CD4-positive, CD25-positive, alpha-beta regulatory T cell (primary cell): ENCODE results near the gene MPIG6B. TPM values are rescaled to one million over a fixed set of nuclear protein-coding genes. Genes with fewer than 3 reads are reported as not detected.
A peak's percentile ranks its signal among the peaks of the same experiment; 100 is the strongest.

ENCODE experiments used
- ATAC-seq, 2 donors: fragments of 150-1000 bp; cut with Tn5 transposase; one replicate each; pipeline ENCODE4 v1.10.0; 2021; ENCODE audit warnings: low read depth in 2 of 2, moderate number of reproducible peaks in 2 of 2, moderate library complexity in 1 of 2
- DNase-seq, 3 donors: peaks; one replicate each; pipeline versions ENCODE4 v3.0.0 to v3.0.0-alpha.2; 2012 to 2022; ENCODE audit warnings: mixed read lengths in 1 of 3
- H3K27ac ChIP-seq: one replicate; pipeline ENCODE4 v1.7.0; 2013; ENCODE audit warnings: mild to moderate bottlenecking, low read length; ENCODE audit not compliant: insufficient read depth, poor library complexity, severe bottlenecking
- H3K27me3 ChIP-seq: one replicate; pipeline ENCODE4 v1.7.0; 2013; ENCODE audit warnings: low read length; ENCODE audit not compliant: control insufficient read depth, insufficient read depth
- H3K36me3 ChIP-seq: one replicate; pipeline ENCODE4 v1.7.0; 2013; ENCODE audit warnings: mild to moderate bottlenecking, low read length, moderate library complexity; ENCODE audit not compliant: control insufficient read depth, insufficient read depth
- H3K4me1 ChIP-seq: 2 replicates; pipeline ENCODE4 v1.7.0; 2013; ENCODE audit warnings: mild to moderate bottlenecking, low read length; ENCODE audit not compliant: insufficient read depth, control insufficient read depth, poor library complexity, severe bottlenecking
- H3K4me3 ChIP-seq: one replicate; pipeline ENCODE4 v1.7.0; 2013; ENCODE audit warnings: low read depth, mild to moderate bottlenecking, low read length, moderate library complexity
- H3K9me3 ChIP-seq, 2 experiments: 1 replicate in 1 of 2; 2 replicates in 1 of 2; pipeline ENCODE4 v1.7.0; 2013; ENCODE audit warnings: low read length in 2 of 2, mild to moderate bottlenecking in 1 of 2, moderate library complexity in 1 of 2; ENCODE audit not compliant: control insufficient read depth in 2 of 2
- H3K27ac Mint-ChIP-seq, 3 donors: one replicate each; pipeline ENCODE4 v1.8.0; 2020 to 2022; ENCODE audit warnings: mild to moderate bottlenecking in 3 of 3, mixed read lengths in 3 of 3, moderate library complexity in 2 of 3
- H3K27me3 Mint-ChIP-seq: one replicate; pipeline ENCODE4 v1.8.0; 2022; ENCODE audit warnings: mild to moderate bottlenecking, mixed read lengths
- H3K36me3 Mint-ChIP-seq: one replicate; pipeline ENCODE4 v1.8.0; 2020; ENCODE audit warnings: mixed read lengths
- H3K4me1 Mint-ChIP-seq, 4 donors: one replicate each; pipeline ENCODE4 v1.8.0; 2020 to 2022; ENCODE audit warnings: mixed read lengths in 4 of 4, mild to moderate bottlenecking in 1 of 4
- H3K4me3 Mint-ChIP-seq, 4 donors: one replicate each; pipeline ENCODE4 v1.8.0; 2020 to 2022; ENCODE audit warnings: mild to moderate bottlenecking in 4 of 4, mixed read lengths in 4 of 4, moderate library complexity in 3 of 4
- H3K9me3 Mint-ChIP-seq, 7 donors: one replicate each; pipeline ENCODE4 v1.8.0; 2020 to 2022; ENCODE audit warnings: mixed read lengths in 7 of 7, mild to moderate bottlenecking in 3 of 7, moderate library complexity in 2 of 7
- polyA plus RNA-seq, 4 donors: library from polyadenylated mRNA; unstranded; fragments of 300-500 nt; fragmentation: Illumina TruSeq; gene quantifications; one replicate each; pipeline ENCODE4 v1.2.3, GENCODE V29; 2021
- total RNA-seq: library from RNA; stranded (reverse); gene quantifications from one replicate; pipeline ENCODE4 v1.2.3, GENCODE V29; 2022

The MPIG6B gene, protein sequence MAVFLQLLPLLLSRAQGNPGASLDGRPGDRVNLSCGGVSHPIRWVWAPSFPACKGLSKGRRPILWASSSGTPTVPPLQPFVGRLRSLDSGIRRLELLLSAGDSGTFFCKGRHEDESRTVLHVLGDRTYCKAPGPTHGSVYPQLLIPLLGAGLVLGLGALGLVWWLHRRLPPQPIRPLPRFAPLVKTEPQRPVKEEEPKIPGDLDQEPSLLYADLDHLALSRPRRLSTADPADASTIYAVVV
- total RNA-seq: 10.8 TPM
- under 1 TPM in 1 of 4 donors, not detected in 3; 0.43 TPM for polyA plus RNA-seq

DNA sequence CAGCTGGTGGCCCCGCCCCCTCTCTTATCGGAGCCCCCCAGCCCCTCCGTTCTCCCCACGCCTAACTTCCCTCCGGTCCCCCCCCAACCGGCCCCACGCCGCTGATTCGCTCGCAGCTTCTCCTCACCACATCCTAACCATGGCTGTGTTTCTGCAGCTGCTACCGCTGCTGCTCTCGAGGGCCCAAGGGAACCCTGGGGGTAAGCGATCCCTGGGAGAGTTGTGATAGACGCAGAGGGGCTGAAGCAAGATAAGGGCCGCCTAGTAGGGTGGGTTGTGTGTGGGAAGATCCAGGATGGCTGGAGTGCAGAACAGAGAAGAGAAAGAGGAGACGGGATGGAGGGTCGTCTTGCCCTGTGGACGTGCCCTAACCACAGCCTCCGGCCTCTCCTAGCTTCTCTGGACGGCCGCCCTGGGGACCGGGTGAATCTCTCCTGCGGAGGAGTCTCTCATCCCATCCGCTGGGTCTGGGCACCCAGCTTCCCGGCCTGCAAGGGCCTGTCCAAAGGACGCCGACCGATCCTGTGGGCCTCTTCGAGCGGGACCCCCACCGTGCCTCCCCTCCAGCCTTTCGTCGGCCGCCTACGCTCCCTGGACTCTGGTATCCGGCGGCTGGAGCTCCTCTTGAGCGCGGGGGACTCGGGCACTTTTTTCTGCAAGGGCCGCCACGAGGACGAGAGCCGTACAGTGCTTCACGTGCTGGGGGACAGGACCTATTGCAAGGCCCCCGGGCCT, at the start of gene MPIG6B:
TSS of gene MPIG6B (plus strand) at position 129 of the 735 bp plus-strand sequence. CDS start at position 140, 11 bp downstream.
- Histone ChIP-seq H3K4me3 (no peak within 1 kb of the TSS), H3K27me3 (no peaks in the 10 kb centered on the region), H3K9me3 (no peaks in the 10 kb centered on the region), H3K27ac (no peak within 1 kb of the TSS), H3K36me3 (no peaks in the 10 kb centered on the region), H3K4me1 (peaks cover 4% of the 10 kb centered on the region)
- H3K4me3 Mint-ChIP-seq: no peak within 1 kb of the TSS
- H3K4me1 Mint-ChIP-seq: peaks cover 0 to 15% (median 3%) of the 10 kb centered on the region in 4 donors
- no peak for ATAC-seq
- H3K27me3 Mint-ChIP-seq: no peaks in the 10 kb centered on the region
- H3K27ac Mint-ChIP-seq: peak within 1 kb of the TSS in 1 of 3 donors; percentile 36
- peaks cover 0 to 1% (median 0%) of the 10 kb centered on the region in 7 donors for H3K9me3 Mint-ChIP-seq
- H3K36me3 Mint-ChIP-seq: peaks cover 4% of the 10 kb centered on the region
- no peak for DNase-seq

DNA sequence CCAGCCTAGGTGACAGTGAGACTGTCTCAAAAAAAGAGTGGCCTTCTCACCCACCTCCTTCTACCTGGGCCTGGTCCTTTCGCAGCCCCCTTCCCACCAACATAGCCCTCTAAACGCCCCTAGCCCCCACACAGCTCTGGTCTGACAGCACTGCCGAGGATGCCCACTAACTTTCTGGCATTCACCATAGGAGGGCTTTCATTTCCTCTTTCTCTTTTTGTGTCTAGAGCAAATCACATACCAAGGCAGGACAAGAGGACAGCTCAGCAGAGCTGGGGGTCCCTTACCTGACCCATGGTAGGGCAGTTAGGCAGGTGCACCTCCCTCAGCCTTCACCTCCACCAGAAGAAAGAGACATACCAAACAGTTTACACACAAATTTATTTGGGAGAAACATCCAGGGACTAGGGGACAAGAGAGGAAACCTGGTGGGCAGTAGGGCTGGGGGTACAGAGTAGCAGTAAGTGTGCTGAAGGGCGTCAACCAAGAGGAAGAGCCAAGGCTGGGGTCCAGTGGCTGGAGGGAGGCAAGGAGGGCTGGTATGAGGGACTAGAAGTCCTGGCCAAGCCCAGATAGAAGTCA, 46.8 kb upstream of the MPIG6B start:
- no peak overlapping the region for H3K4me3 ChIP-seq
- peaks cover 12% of the 10 kb centered on the region for H3K4me1 ChIP-seq
- ATAC-seq: no peak
- Mint-ChIP-seq H3K4me1 (peaks cover 0 to 28% (median 14%) of the 10 kb centered on the region in 4 donors), H3K9me3 (no peaks in the 10 kb centered on the region), H3K27ac (peak overlapping the region in 2 of 3 donors; percentile 38 to 93), H3K36me3 (peaks cover 12% of the 10 kb centered on the region), H3K27me3 (no peaks in the 10 kb centered on the region), H3K4me3 (peak overlapping the region in 1 of 4 donors; percentile 64)
- no peaks in the 10 kb centered on the region for H3K9me3 ChIP-seq
- H3K27me3 ChIP-seq: no peaks in the 10 kb centered on the region
- H3K36me3 ChIP-seq: peaks cover 20% of the 10 kb centered on the region
- no peak for DNase-seq
- H3K27ac ChIP-seq: no peak overlapping the region

DNA sequence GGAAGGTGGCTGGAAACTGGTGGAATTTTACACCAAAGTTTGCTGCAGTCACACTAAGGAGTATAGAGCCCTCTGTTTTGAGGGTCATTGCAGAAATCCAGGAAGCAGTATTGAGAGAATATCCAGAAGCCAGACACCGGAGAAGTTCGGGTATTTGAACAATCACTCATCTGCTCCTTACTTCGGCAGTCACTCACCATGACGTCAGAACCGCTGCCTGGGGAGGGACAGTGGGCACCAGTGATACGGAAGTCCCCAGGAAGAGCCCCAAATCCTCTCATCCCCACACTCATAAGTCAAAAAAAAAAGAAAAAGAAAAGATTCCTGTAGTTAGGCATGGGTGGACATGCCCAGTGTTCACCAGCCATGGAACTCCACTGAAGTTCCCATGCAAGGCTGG, 46.3 kb upstream of the MPIG6B start:
- DNase-seq: no peak
- ATAC-seq: no peak
- Histone ChIP-seq H3K27me3 (no peaks in the 10 kb centered on the region), H3K36me3 (peaks cover 16% of the 10 kb centered on the region), H3K9me3 (no peaks in the 10 kb centered on the region), H3K27ac (no peak overlapping the region), H3K4me3 (no peak overlapping the region), H3K4me1 (peaks cover 16% of the 10 kb centered on the region)
- peak overlapping the region in 2 of 3 donors; percentile 55 to 93 for H3K27ac Mint-ChIP-seq
- no peaks in the 10 kb centered on the region for H3K27me3 Mint-ChIP-seq
- H3K36me3 Mint-ChIP-seq: peaks cover 12% of the 10 kb centered on the region
- no peaks in the 10 kb centered on the region for H3K9me3 Mint-ChIP-seq
- peaks cover 0 to 33% (median 16%) of the 10 kb centered on the region in 4 donors for H3K4me1 Mint-ChIP-seq
- peak overlapping the region in 1 of 4 donors; percentile 64 for H3K4me3 Mint-ChIP-seq

DNA sequence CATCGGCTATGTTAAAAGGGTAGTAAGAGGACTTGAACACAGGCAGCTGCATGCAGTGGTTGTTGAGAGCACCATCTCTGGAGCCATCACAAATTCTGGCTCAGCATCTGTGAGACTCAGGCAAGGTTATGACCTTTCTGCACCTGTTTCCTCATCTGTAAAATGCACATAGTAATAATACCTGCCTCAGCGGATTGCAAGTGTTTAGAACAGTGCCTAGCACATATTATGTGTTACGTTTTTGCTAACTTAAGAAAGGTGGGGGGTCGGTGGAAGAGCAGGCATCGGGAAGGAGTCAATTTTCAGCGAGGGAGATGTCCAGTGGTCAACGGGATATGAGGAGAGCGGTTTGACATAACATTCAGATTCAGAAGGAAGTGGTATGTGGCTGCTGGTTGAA, 45.2 kb upstream of the MPIG6B start:
- Mint-ChIP-seq H3K9me3 (no peaks in the 10 kb centered on the region), H3K27me3 (no peaks in the 10 kb centered on the region), H3K4me3 (peak overlapping the region in 2 of 4 donors; percentile 44 to 72), H3K27ac (peak overlapping the region in 1 of 3 donors; percentile 4), H3K4me1 (peaks cover 0 to 35% (median 18%) of the 10 kb centered on the region in 4 donors), H3K36me3 (peaks cover 4% of the 10 kb centered on the region)
- Histone ChIP-seq H3K9me3 (no peaks in the 10 kb centered on the region), H3K36me3 (peaks cover 10% of the 10 kb centered on the region), H3K4me3 (no peak overlapping the region), H3K4me1 (peaks cover 16% of the 10 kb centered on the region), H3K27ac (no peak overlapping the region), H3K27me3 (no peaks in the 10 kb centered on the region)
- ATAC-seq: no peak
- DNase-seq: no peak

DNA sequence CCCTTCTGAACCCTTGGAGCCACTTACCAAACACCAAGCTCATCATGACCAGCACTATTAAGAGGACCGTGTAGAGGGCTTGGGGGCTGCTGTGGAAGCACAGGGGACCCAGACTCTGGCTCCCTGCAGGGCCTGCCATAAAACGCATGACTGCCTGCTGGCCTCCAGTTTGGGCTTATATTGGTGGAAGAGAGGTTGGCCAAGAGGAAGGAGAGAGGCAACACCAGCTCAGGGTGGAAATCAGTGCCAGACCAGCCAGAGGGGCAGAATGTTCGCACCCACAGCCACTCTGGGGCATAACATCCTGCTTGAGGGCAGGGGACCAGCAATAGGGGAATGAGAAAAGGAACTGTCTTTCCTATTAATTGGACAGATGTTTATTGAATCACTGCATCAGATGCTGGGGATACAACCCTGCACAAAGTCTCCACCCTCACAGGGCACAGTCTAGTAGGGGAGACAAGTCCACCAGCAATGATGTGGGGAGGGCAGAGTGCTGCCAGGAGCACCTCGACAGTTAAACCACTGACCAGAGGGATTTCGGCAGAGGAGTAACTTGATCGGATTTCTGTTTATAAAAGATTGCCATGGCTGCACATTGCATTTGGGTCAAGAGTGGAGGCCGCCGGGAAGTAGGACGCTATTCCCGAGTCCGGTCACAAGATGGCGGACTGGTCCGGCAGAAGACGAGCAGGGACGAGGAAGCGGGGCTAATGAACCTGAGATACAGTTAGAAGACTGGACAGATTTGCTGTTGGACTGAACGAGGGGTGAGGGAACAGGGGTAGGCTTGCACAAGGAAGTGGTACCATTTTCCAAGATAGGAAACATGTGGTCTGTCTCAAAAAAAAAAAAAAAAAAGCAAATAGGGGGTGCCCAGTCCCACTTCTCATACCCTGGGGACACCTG, 42.7 kb upstream of the MPIG6B start, which contains the start of gene LY6G5C:
TSS of gene LY6G5C (minus strand) at position 842 of the 909 bp plus-strand sequence. CDS start at position 148, 694 bp downstream.
- Histone ChIP-seq H3K36me3 (peaks cover 8% of the 10 kb centered on the region), H3K27me3 (no peaks in the 10 kb centered on the region), H3K27ac (peak within 1 kb of the TSS; percentile 53), H3K4me3 (peak within 1 kb of the TSS; percentile 86), H3K9me3 (no peaks in the 10 kb centered on the region), H3K4me1 (peaks cover 16% of the 10 kb centered on the region)
- H3K36me3 Mint-ChIP-seq: peaks cover 4% of the 10 kb centered on the region
- peak within 1 kb of the TSS; percentile 86 to 94 (median 94) for H3K27ac Mint-ChIP-seq
- peak within 1 kb of the TSS; percentile 87 to 93 (median 90) for H3K4me3 Mint-ChIP-seq
- H3K9me3 Mint-ChIP-seq: no peaks in the 10 kb centered on the region
- no peaks in the 10 kb centered on the region for H3K27me3 Mint-ChIP-seq
- peaks cover 0 to 35% (median 18%) of the 10 kb centered on the region in 4 donors for H3K4me1 Mint-ChIP-seq
- DNase-seq (peak; percentile 47 to 79 (median 61)), ATAC-seq (peak; percentile 76 to 78)

DNA sequence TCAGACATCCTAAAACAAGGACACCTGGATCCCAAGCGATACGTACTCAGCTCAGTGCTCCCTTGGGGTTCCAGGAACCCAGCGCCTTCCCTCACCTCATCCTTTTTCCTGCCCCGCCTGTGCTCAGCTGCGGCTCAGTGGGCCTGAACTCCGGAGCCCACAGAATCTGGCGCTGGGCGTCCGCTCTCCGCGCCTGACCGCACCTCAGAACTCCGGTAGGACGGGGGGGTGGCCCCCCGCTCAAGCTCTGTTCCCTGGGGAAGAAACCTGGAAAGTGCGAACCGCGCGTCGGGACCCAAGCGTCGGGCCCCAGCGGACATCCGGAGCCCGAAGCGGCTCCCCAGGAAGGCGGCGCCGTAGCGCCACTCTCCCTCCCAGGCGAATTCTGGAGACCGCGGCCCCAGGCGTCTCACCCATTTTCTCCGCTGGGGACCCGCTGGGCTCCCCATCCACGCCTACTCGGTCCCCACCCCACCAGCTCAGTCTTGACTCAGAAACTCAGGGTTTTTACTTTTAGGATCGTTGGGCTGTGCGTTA, 42.0 kb upstream of the MPIG6B start:
- Mint-ChIP-seq H3K36me3 (peaks cover 6% of the 10 kb centered on the region), H3K4me3 (peak overlapping the region; percentile 87 to 93 (median 90)), H3K4me1 (peaks cover 0 to 35% (median 18%) of the 10 kb centered on the region in 4 donors), H3K27ac (peak overlapping the region in 2 of 3 donors; percentile 86 to 94), H3K27me3 (no peaks in the 10 kb centered on the region), H3K9me3 (no peaks in the 10 kb centered on the region)
- no peaks in the 10 kb centered on the region for H3K27me3 ChIP-seq
- ATAC-seq: peak; percentile 10 to 34
- DNase-seq: peak; percentile 25 to 42 (median 27)
- peaks cover 16% of the 10 kb centered on the region for H3K4me1 ChIP-seq
- H3K9me3 ChIP-seq: no peaks in the 10 kb centered on the region
- peaks cover 14% of the 10 kb centered on the region for H3K36me3 ChIP-seq
- H3K4me3 ChIP-seq: peak overlapping the region; percentile 86
- peak overlapping the region; percentile 53 for H3K27ac ChIP-seq
